ENCODE data around the gene MBD3. TPM values are rescaled to one million over a fixed set of nuclear protein-coding genes. Genes with fewer than 3 reads are reported as not detected.

Gene MBD3
- total RNA-seq, 1 experiment from 2014 or later = 128 TPM

DNA sequence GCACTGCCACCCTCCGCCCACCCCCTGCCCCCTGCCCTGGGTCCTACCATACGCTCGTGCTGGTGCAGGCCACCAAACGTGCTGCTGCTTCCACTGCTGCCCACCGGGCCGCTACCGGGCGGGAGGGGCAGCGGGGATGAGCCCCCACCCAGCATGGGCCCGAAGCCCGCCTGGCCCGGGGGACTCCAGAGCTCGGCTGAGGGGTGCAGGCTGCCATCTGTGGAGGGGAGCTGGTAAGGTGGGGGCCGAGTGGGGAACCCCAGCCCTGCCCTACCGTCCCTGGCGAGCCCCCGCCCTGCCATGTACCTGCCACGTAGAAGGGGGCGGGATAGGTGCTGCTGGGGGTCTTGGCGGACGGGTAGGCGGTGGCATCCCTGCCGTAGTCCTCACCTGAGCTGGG is 29.3 kb upstream of the MBD3 start:
- H3K14ac ChIP-seq (ENCODE audit: insufficient read depth, low read length) = no peak overlapping the region
- H3K56ac ChIP-seq (ENCODE audit: insufficient read length, low read depth, low read length) = no peak overlapping the region
- H3K27ac Mint-ChIP-seq = no peak overlapping the region
- no peak overlapping the region for H2AFZ ChIP-seq (ENCODE audit: low read length)
- WGBS (ENCODE audit: extremely low coverage, insufficient read length, low lambda C conversion rate) = no CpG with 5 or more reads among the region's 23 CpGs
- H4K5ac ChIP-seq (ENCODE audit: insufficient read length, low read depth, low read length) = no peak overlapping the region
- no peak overlapping the region for H2BK15ac ChIP-seq (ENCODE audit: low read depth, low read length)
- no peak overlapping the region for H2BK12ac ChIP-seq (ENCODE audit: insufficient read length, low read depth, low read length)
- H3K27me3 ChIP-seq (ENCODE audit: insufficient read depth, low read length) = no peaks in the 10 kb centered on the region
- no peak overlapping the region for H3K27ac ChIP-seq (ENCODE audit: insufficient read length, low read depth, low read length)
- H3K9me3 ChIP-seq (ENCODE audit: control insufficient read depth, low read depth, low read length) = no peaks in the 10 kb centered on the region
- H4K20me1 ChIP-seq (ENCODE audit: control insufficient read depth, insufficient read depth, insufficient read length) = no peaks in the 10 kb centered on the region
- H3K4ac ChIP-seq (ENCODE audit: low read depth, low read length) = no peak overlapping the region
- no peak overlapping the region for H3K4me2 ChIP-seq (ENCODE audit: insufficient read depth, insufficient read length, low read length)
- H4K91ac ChIP-seq (ENCODE audit: insufficient read length, low read depth, low read length) = no peak overlapping the region
- no peak overlapping the region for H3K18ac ChIP-seq (ENCODE audit: insufficient read length, low read depth, low read length)
- H3K79me1 ChIP-seq (ENCODE audit: insufficient read depth, low read depth, low read length, poor library complexity, severe bottlenecking) = peaks cover 4% of the 10 kb centered on the region
- H3K9me3 Mint-ChIP-seq = no peaks in the 10 kb centered on the region
- no peak overlapping the region for H3K23ac ChIP-seq (ENCODE audit: insufficient read length, low read depth, low read length)
- H3K4me1 Mint-ChIP-seq = peaks cover 5 to 19% of the 10 kb centered on the region in 2 experiments
- no peak overlapping the region for H2BK20ac ChIP-seq (ENCODE audit: low read depth, low read length, poor library complexity, severe bottlenecking)
- no peak overlapping the region for H3T11ph ChIP-seq (ENCODE audit: low read length)
- H4K8ac ChIP-seq (replicated peaks; ENCODE audit: insufficient read length, low read depth, low read length) = no peak overlapping the region
- peaks cover 30 to 65% (median 65%) of the 10 kb centered on the region in 3 experiments; a peak in 6 of 7 replicates for H3K36me3 Mint-ChIP-seq (ENCODE audit: insufficient read depth in 1 of 3, low read depth in 3 of 3)
- no peak overlapping the region for H2BK5ac ChIP-seq (ENCODE audit: insufficient read length, low read length)
- H3K9ac ChIP-seq (ENCODE audit: extremely low read depth, insufficient read length, low read length) = no peak overlapping the region
- no peaks in the 10 kb centered on the region for H3K4me1 ChIP-seq (ENCODE audit: insufficient read depth, low read length)
- H3K4me3 Mint-ChIP-seq = no peak overlapping the region
- no peak overlapping the region for H2AK5ac ChIP-seq (ENCODE audit: insufficient read length, low read length)
- no peak for DNase-seq
- no peaks in the 10 kb centered on the region for H3K27me3 Mint-ChIP-seq (ENCODE audit: low read depth)
- no peak overlapping the region for H2BK120ac ChIP-seq (ENCODE audit: low read depth, low read length, poor library complexity, severe bottlenecking)
- TF ChIP-seq, protein P1, sequence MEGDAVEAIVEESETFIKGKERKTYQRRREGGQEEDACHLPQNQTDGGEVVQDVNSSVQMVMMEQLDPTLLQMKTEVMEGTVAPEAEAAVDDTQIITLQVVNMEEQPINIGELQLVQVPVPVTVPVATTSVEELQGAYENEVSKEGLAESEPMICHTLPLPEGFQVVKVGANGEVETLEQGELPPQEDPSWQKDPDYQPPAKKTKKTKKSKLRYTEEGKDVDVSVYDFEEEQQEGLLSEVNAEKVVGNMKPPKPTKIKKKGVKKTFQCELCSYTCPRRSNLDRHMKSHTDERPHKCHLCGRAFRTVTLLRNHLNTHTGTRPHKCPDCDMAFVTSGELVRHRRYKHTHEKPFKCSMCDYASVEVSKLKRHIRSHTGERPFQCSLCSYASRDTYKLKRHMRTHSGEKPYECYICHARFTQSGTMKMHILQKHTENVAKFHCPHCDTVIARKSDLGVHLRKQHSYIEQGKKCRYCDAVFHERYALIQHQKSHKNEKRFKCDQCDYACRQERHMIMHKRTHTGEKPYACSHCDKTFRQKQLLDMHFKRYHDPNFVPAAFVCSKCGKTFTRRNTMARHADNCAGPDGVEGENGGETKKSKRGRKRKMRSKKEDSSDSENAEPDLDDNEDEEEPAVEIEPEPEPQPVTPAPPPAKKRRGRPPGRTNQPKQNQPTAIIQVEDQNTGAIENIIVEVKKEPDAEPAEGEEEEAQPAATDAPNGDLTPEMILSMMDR (conservative IDR thresholded peaks at IDR 0.05) = no peak
- H3K79me2 ChIP-seq (ENCODE audit: insufficient read depth, low read length) = no peaks in the 10 kb centered on the region
- H3K23me2 ChIP-seq (ENCODE audit: insufficient read length, low read depth, low read length, poor library complexity, severe bottlenecking) = no peaks in the 10 kb centered on the region

All from H9 (cell line).